HL-60 (cell line): ENCODE data around the gene AXL.

Experiments
- TF ChIP-seq, protein P1 (sequence below): IDR thresholded peaks from one replicate; pipeline ENCODE4 v1.5.1; 2011; ENCODE audit warnings: low read length, control low read depth, inconsistent platforms; ENCODE audit not compliant: insufficient read depth
- TF ChIP-seq, protein P2 (sequence below): IDR thresholded peaks from 2 replicates; pipeline ENCODE4 v1.6.1; 2012; ENCODE audit warnings: low read depth; ENCODE audit not compliant: insufficient replicate concordance

DNA sequence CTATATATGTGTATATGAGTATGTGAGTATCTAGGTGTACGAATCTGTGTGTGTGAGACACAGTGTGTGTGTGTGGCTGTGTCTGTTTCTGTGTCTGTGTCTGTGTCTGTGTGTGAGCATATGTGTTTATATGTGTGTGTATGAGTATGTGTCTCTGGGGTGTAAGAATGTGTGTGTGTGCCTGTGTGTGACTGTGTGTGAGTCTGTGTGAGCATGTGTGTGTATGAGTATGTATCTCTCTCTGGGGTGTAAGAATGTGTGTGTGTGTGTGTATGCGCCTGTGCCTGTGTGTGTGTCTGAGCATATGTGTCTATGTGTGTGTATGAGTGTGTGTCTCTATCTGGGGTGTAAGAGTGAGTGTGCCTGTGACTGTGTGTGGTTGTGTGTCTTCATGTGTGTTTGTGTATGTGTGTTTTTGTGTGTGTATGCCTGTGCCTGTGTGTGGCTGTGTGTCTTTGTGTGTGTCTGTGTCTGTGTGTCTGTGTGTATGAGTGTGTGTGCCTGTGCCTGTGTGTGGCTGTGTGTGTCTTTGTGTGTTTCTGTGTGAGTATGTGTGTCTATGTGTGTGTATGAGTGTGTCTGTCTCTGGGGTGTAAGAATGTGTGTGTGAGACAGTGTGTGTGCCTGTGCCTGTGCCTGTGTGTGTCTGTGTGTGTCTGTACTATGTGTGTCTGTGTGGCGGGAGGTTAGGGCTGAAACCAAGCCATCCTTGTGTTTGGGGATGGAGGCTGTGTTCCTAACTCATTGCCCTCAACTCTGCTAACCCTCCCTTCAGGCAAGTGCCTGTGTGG lies 11.2 kb downstream of the AXL start:
- TF ChIP-seq, protein P1, sequence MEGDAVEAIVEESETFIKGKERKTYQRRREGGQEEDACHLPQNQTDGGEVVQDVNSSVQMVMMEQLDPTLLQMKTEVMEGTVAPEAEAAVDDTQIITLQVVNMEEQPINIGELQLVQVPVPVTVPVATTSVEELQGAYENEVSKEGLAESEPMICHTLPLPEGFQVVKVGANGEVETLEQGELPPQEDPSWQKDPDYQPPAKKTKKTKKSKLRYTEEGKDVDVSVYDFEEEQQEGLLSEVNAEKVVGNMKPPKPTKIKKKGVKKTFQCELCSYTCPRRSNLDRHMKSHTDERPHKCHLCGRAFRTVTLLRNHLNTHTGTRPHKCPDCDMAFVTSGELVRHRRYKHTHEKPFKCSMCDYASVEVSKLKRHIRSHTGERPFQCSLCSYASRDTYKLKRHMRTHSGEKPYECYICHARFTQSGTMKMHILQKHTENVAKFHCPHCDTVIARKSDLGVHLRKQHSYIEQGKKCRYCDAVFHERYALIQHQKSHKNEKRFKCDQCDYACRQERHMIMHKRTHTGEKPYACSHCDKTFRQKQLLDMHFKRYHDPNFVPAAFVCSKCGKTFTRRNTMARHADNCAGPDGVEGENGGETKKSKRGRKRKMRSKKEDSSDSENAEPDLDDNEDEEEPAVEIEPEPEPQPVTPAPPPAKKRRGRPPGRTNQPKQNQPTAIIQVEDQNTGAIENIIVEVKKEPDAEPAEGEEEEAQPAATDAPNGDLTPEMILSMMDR, result no peak
- TF ChIP-seq, protein P2, sequence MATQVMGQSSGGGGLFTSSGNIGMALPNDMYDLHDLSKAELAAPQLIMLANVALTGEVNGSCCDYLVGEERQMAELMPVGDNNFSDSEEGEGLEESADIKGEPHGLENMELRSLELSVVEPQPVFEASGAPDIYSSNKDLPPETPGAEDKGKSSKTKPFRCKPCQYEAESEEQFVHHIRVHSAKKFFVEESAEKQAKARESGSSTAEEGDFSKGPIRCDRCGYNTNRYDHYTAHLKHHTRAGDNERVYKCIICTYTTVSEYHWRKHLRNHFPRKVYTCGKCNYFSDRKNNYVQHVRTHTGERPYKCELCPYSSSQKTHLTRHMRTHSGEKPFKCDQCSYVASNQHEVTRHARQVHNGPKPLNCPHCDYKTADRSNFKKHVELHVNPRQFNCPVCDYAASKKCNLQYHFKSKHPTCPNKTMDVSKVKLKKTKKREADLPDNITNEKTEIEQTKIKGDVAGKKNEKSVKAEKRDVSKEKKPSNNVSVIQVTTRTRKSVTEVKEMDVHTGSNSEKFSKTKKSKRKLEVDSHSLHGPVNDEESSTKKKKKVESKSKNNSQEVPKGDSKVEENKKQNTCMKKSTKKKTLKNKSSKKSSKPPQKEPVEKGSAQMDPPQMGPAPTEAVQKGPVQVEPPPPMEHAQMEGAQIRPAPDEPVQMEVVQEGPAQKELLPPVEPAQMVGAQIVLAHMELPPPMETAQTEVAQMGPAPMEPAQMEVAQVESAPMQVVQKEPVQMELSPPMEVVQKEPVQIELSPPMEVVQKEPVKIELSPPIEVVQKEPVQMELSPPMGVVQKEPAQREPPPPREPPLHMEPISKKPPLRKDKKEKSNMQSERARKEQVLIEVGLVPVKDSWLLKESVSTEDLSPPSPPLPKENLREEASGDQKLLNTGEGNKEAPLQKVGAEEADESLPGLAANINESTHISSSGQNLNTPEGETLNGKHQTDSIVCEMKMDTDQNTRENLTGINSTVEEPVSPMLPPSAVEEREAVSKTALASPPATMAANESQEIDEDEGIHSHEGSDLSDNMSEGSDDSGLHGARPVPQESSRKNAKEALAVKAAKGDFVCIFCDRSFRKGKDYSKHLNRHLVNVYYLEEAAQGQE, result no peak
